Colonic mucosa (tissue), 4 donors: ENCODE data around the gene C5orf22. TPM values are rescaled to one million over a fixed set of nuclear protein-coding genes. Genes with fewer than 3 reads are reported as not detected.
"Not testable (repeated sequence)": the region's sequence is repeated elsewhere in the genome, so short reads cannot be mapped to it uniquely, and the experiment has no call there.

ENCODE experiments used
- DNase-seq: peaks from one replicate; pipeline ENCODE4 v3.0.0-alpha.2; 2020
- H3K27ac ChIP-seq: fragments of 200-600 bp; one replicate; pipeline ENCODE4 v1.8.0; 2021
- H3K27me3 ChIP-seq: fragments of 200-600 bp; one replicate; pipeline ENCODE4 v1.8.0; 2021
- H3K36me3 ChIP-seq: fragments of 200-600 bp; one replicate; pipeline ENCODE4 v1.8.0; 2021
- H3K4me1 ChIP-seq: fragments of 200-600 bp; one replicate; pipeline ENCODE4 v1.8.0; 2021; ENCODE audit warnings: mild to moderate bottlenecking
- H3K4me3 ChIP-seq: fragments of 200-600 bp; one replicate; pipeline ENCODE4 v1.8.0; 2021
- H3K9ac ChIP-seq, 2 donors: one replicate each; pipeline ENCODE4 v1.7.0; 2013; ENCODE audit warnings: control low read depth in 2 of 2, low read depth in 2 of 2, low read length in 2 of 2
- H3K9me3 ChIP-seq: fragments of 200-600 bp; one replicate; pipeline ENCODE4 v1.8.0; 2021
- intact Hi-C: fragments of 100-400 bp; cut with DNase I; formaldehyde crosslinking; loops from one replicate; pipeline ENCODE4 v1.14.1; 2022
- total RNA-seq, 2 donors: library from RNA; stranded (reverse); fragmentation: NEBNext Ultra II Directional in 1 of 2; extraction: Animal tissue kit (Norgen Biotek cat#: 25700) in 1 of 2; gene quantifications; one replicate each; pipeline ENCODE4 v1.2.1, GENCODE V29; 2021
- TF ChIP-seq, protein P1 (sequence below): fragments of 200-600 bp; IDR thresholded peaks from one replicate; pipeline ENCODE4 v1.8.0; 2022; ENCODE audit warnings: antibody characterized with exemption, mild to moderate bottlenecking
- donor health status: healthy.
- donor health status: DM: no; HTN: no; CAD: no.
- donor health status: DM: no; HTN: no; CAD: no.

Gene C5orf22
- total RNA-seq, 2 donors from 2014 or later: 24.0 to 27.4 TPM

DNA sequence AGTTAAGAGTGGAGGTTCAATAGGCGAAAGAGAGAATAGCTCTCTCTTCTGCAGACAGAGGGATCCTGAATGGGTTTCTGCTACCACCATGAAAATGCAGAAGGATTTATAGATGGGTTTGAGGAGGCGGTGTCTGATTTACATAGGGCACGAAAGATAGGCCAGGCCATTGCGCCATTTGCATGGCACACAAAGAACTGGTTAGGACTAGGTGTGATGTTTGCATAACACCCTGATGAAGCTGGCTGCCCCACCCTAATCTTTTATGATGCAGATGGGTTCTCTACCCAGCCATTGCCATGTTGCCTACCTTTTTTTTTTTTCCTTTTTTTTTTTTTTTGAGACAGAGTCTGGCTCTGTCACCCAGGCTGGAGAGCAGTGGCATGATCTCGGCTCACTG is 55.4 kb downstream of the C5orf22 start:
- DNase-seq: no peak
- H3K4me1 ChIP-seq: no peaks in the 10 kb centered on the region
- H3K9me3 ChIP-seq: no peaks in the 10 kb centered on the region
- no peak overlapping the region for H3K4me3 ChIP-seq
- H3K9ac ChIP-seq: no peak overlapping the region
- H3K36me3 ChIP-seq: no peaks in the 10 kb centered on the region
- intact Hi-C loops: loop anchor here (10.0 kb wide), 1 partner anchor 507 kb away; no protein-coding TSS in a partner anchor
- TF ChIP-seq, protein P1, sequence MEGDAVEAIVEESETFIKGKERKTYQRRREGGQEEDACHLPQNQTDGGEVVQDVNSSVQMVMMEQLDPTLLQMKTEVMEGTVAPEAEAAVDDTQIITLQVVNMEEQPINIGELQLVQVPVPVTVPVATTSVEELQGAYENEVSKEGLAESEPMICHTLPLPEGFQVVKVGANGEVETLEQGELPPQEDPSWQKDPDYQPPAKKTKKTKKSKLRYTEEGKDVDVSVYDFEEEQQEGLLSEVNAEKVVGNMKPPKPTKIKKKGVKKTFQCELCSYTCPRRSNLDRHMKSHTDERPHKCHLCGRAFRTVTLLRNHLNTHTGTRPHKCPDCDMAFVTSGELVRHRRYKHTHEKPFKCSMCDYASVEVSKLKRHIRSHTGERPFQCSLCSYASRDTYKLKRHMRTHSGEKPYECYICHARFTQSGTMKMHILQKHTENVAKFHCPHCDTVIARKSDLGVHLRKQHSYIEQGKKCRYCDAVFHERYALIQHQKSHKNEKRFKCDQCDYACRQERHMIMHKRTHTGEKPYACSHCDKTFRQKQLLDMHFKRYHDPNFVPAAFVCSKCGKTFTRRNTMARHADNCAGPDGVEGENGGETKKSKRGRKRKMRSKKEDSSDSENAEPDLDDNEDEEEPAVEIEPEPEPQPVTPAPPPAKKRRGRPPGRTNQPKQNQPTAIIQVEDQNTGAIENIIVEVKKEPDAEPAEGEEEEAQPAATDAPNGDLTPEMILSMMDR: no peak
- H3K27ac ChIP-seq: no peak overlapping the region
- H3K27me3 ChIP-seq: no peaks in the 10 kb centered on the region

DNA sequence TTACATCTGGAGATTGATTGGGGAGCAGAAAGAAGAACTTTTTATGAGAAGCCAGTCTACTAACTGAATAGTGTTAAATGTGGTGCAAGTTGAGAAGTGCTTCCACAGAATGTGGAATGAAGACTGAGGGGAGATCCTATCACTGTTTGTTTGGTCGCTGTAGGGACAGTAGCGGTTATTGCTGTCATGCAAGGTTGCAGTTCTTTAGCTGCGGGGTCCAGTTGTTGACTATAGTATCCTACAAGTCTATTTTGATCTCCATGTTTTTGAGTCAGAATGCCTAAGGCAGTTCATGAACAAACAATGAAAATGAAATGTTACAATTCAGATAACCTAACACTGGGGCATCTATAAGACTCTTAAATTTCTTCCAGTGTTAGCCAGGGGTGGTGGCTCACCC is 61.6 kb downstream of the C5orf22 start:
- H3K4me3 ChIP-seq: no peak overlapping the region
- no peaks in the 10 kb centered on the region for H3K9me3 ChIP-seq
- no peaks in the 10 kb centered on the region for H3K4me1 ChIP-seq
- intact Hi-C loops: no loop called here
- H3K27me3 ChIP-seq: no peaks in the 10 kb centered on the region
- H3K27ac ChIP-seq: no peak overlapping the region
- no peak overlapping the region for H3K9ac ChIP-seq
- TF ChIP-seq, protein P1: no peak
- DNase-seq: no peak
- H3K36me3 ChIP-seq: no peaks in the 10 kb centered on the region

DNA sequence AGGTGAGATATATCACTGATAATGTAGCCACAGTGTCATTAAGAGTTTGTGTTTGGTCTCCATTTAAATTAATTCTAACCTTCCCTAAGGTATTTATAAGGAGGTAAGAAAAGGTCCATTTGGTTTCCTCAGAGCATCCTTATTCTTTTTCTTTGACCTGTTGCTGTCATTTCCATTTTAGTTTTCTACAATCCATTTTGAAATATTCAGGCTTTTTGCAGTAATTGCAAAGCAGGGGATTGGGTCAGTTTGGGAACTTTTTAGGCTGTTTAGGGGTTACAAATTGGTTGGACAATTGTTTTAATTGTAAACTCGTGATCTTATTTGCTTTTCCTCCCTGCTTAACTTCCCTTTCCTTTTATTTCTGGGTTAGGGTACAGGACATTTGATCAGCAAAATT is 64.3 kb downstream of the C5orf22 start:
- H3K27ac ChIP-seq: no peak overlapping the region
- no peak overlapping the region for H3K4me3 ChIP-seq
- DNase-seq: no peak
- H3K36me3 ChIP-seq: no peaks in the 10 kb centered on the region
- TF ChIP-seq, protein P1: no peak
- H3K27me3 ChIP-seq: no peaks in the 10 kb centered on the region
- H3K9ac ChIP-seq: no peak overlapping the region
- intact Hi-C loops: no loop called here
- H3K4me1 ChIP-seq: no peaks in the 10 kb centered on the region
- H3K9me3 ChIP-seq: no peaks in the 10 kb centered on the region

DNA sequence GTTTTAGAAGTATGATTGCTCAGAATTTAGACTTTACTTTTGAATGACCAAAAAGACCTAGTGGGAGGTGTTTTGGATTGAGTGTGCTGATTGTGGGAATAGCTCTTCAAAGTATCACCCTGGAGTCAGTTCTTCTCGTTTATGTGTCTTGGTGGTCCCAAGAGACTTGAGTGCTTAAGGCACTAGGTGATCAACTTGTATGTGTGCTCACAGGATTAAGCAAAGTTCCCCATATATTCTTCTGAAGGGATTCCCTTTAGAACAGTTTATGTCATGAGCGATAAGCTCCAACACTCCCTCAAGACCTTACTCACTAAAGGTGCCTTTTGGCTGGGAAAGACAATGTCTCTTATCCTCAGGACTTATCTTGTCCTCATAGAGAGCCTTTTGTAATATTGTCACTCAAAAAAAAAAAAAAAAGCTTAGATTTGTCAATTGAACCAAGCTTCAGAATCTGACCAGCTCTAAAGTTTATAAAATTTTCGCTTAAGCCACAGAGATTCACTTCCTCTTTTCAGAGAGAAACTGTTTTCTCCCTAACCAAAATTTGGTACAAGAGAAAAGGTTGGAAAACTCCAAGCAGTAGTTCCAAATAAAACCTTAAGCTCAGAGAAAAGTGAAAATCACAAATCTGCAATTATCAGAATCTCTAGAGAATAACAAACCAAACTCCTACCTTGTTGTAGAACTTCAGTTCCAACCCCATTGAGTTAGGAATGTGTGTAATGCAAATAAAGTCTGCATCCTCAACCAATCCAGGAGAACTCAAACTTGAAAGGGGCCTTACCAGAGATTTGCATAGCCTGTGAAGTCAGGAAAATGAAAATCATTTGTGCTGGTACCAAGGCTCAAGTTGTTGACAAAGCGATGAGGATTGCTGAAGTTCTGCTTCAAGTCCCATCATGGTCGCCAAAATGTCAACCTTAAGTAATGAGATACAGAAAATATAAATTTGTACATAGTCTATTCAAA is 66.8 kb downstream of the C5orf22 start:
- Histone ChIP-seq H3K27me3 (no peaks in the 10 kb centered on the region), H3K27ac (no peak overlapping the region), H3K9me3 (no peaks in the 10 kb centered on the region), H3K9ac (no peak overlapping the region), H3K36me3 (no peaks in the 10 kb centered on the region), H3K4me1 (no peaks in the 10 kb centered on the region), H3K4me3 (no peak overlapping the region)
- no peak for DNase-seq
- TF ChIP-seq, protein P1: no peak
- intact Hi-C loops: no loop called here

DNA sequence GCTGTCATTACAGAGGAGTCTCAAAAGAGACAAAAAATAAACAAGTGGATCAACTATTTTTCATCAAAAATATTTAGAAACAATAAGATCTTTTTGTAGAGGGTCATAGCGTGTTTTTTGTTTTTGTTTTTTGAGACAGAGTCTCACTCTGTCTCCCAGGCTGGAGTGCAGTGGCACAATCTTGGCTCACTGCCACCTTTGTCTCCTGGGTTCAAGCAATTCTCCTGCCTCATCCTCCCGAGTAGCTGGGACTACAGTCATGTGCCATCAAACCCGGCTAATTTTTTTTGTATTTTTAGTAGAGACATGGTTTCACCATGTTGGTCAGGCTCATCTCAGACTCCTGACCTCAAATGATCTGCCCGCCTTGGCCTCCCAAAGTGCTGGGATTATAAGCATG is 70.2 kb downstream of the C5orf22 start:
- H3K4me1 ChIP-seq, H3K36me3 ChIP-seq, H3K9ac ChIP-seq, H3K27me3 ChIP-seq, DNase-seq, intact Hi-C loops, H3K9me3 ChIP-seq, H3K4me3 ChIP-seq, H3K27ac ChIP-seq: not testable (repeated sequence)

DNA sequence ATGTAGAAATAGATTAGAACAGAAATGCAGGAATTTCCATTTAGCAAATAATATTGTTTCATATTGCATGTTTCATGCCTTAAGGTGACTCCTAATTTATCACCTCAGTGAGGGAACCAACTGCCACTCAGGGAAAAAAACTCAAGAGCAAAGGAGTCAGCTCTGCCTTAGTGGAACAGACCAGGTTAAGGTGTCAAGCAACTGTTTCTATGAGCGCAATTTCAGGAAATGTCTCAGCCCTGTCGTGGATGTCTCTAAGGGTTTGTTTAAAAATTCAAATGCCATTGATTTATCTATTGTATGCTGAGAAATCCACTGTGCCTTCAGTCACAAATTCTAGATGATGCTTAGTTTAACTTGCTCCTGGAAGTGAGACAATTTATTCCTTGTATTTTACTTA is 72.1 kb downstream of the C5orf22 start:
- no peak for DNase-seq
- H3K27me3 ChIP-seq: no peaks in the 10 kb centered on the region
- intact Hi-C loops: no loop called here
- no peak overlapping the region for H3K9ac ChIP-seq
- no peaks in the 10 kb centered on the region for H3K4me1 ChIP-seq
- no peak overlapping the region for H3K27ac ChIP-seq
- no peaks in the 10 kb centered on the region for H3K36me3 ChIP-seq
- H3K9me3 ChIP-seq: no peaks in the 10 kb centered on the region
- H3K4me3 ChIP-seq: no peak overlapping the region
- TF ChIP-seq, protein P1: no peak
